Nephron progenitor cell (in vitro differentiated cells): ENCODE measurements around the gene ALPG.
"Not testable (repeated sequence)": the region's sequence is repeated elsewhere in the genome, so short reads cannot be mapped to it uniquely, and the experiment has no call there.

Source experiments
- DNase-seq: peaks from one replicate; pipeline ENCODE4 v3.0.0; 2021
- H3K27ac Mint-ChIP-seq: 2 replicates; pipeline ENCODE4 v1.8.0; 2021; ENCODE audit warnings: mild to moderate bottlenecking, moderate library complexity, mixed read lengths
- H3K27me3 Mint-ChIP-seq: 2 replicates; pipeline ENCODE4 v1.8.0; 2021; ENCODE audit warnings: mild to moderate bottlenecking, low read depth, mixed read lengths; ENCODE audit not compliant: poor library complexity
- H3K36me3 Mint-ChIP-seq: 2 replicates; pipeline ENCODE4 v1.8.0; 2021; ENCODE audit warnings: low read depth, mixed read lengths
- H3K4me1 Mint-ChIP-seq: 2 replicates; pipeline ENCODE4 v1.8.0; 2021; ENCODE audit warnings: mixed read lengths
- H3K4me3 Mint-ChIP-seq: 2 replicates; pipeline ENCODE4 v1.8.0; 2021; ENCODE audit warnings: mild to moderate bottlenecking, moderate library complexity, mixed read lengths
- H3K9me3 Mint-ChIP-seq: 2 replicates; pipeline ENCODE4 v1.8.0; 2021; ENCODE audit warnings: mild to moderate bottlenecking, moderate library complexity, mixed read lengths
- TF ChIP-seq, protein P1 (sequence below): fragments of 200-600 bp; sonication (generic); IDR thresholded peaks from 2 replicates; pipeline ENCODE4 v1.5.0; 2021; ENCODE audit warnings: antibody characterized with exemption

ALPG gene

GRCh38 chr2:232406556-232407310 is at the start of gene ALPG:
Gene ALPG (plus strand): TSS chr2:232406844. CDS start chr2:232406895, 51 bp downstream.
- Mint-ChIP-seq H3K27ac (no peak within 1 kb of the TSS), H3K4me3 (no peak within 1 kb of the TSS), H3K9me3 (no peaks in the 10 kb centered on the region), H3K36me3 (no peaks in the 10 kb centered on the region), H3K4me1 (peaks cover 5% of the 10 kb centered on the region), H3K27me3 (peaks cover 38% of the 10 kb centered on the region)
- no peak for DNase-seq
- TF ChIP-seq, protein P1, sequence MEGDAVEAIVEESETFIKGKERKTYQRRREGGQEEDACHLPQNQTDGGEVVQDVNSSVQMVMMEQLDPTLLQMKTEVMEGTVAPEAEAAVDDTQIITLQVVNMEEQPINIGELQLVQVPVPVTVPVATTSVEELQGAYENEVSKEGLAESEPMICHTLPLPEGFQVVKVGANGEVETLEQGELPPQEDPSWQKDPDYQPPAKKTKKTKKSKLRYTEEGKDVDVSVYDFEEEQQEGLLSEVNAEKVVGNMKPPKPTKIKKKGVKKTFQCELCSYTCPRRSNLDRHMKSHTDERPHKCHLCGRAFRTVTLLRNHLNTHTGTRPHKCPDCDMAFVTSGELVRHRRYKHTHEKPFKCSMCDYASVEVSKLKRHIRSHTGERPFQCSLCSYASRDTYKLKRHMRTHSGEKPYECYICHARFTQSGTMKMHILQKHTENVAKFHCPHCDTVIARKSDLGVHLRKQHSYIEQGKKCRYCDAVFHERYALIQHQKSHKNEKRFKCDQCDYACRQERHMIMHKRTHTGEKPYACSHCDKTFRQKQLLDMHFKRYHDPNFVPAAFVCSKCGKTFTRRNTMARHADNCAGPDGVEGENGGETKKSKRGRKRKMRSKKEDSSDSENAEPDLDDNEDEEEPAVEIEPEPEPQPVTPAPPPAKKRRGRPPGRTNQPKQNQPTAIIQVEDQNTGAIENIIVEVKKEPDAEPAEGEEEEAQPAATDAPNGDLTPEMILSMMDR, result no peak

DNA sequence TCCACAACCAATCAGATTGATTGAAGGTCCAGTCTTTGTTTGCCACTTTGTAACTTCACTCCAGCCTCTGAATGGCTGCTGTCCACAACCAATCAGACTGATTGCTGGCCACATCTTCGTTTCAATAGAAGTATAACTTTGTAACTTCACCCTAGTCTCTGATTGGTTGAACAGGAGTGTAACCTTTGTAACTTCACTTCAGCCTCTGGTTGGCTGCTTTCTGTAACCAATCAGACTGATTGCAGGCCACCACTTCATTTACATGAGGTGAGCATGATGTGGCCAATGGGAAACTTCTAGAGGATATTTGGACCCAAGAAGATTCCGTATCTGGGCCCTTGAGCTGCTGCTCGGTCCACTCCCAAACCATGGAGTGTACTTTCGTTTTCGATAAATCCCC is 45.0 kb upstream of the ALPG start:
- Mint-ChIP-seq H3K4me3 (no peak overlapping the region), H3K9me3 (peaks cover 20% of the 10 kb centered on the region), H3K27me3 (peaks cover 16% of the 10 kb centered on the region), H3K4me1 (no peaks in the 10 kb centered on the region), H3K36me3 (no peaks in the 10 kb centered on the region), H3K27ac (no peak overlapping the region)
- TF ChIP-seq, protein P1, result no peak
- DNase-seq, result no peak

- Mint-ChIP-seq H3K27me3 (peaks cover 16% of the 10 kb centered on the region), H3K4me3 (no peak overlapping the region), H3K4me1 (peaks cover 6% of the 10 kb centered on the region), H3K9me3 (peaks cover 15% of the 10 kb centered on the region), H3K36me3 (no peaks in the 10 kb centered on the region), H3K27ac (no peak overlapping the region)
- DNase-seq, result no peak
- TF ChIP-seq, protein P1, result no peak
Observed at GRCh38 chr2:232362174-232362900, 44.3 kb upstream of the ALPG start.

GRCh38 chr2:232363064-232363783 is 43.4 kb upstream of the ALPG start:
- Mint-ChIP-seq H3K9me3 (peaks cover 14% of the 10 kb centered on the region), H3K27me3 (peaks cover 15% of the 10 kb centered on the region)
- not testable (repeated sequence) for DNase-seq, H3K4me1 Mint-ChIP-seq, H3K27ac Mint-ChIP-seq, H3K36me3 Mint-ChIP-seq, H3K4me3 Mint-ChIP-seq

DNA sequence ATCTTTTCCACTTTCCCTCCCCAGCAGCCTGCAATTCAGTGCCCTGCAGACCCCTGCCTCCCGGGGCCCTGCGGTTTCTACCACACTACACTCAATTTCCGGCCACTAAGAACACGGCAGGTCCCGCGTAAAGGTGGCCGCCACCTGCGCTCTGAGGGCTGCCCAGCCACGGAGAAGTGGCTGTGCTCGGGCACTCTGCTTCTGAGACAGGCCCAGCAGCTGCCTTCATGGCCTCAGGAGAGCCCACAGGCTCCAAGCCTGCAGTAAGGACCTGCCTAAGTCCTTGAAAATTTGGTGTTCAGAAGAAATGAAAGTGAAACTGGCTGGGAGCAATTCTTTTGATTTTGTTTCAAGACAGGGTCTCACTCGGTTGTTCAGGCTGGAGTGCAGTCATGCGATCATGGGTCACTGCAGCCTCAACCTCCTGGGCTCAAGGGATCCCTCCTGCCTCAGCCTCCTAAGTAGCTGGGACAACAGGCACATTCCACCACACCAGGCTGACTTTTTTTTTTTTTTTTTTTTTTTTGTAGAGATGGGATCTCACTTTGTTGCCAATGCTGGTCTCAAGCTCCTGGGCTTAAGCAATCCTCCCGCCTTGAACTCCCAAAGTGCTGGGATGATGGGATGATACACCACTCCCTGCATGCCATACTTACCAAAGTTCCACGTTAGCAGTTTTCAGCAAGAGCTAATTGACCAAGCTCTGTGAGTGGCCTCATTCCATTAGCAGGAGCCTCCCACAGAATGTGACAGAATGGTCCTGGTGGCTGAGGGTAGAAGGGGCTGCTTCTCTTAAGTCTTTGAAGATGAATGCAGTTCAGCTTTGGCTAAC is 42.6 kb upstream of the ALPG start:
- H3K36me3 Mint-ChIP-seq, result no peaks in the 10 kb centered on the region
- no peak overlapping the region for H3K4me3 Mint-ChIP-seq
- H3K9me3 Mint-ChIP-seq, result peaks cover 11% of the 10 kb centered on the region
- no peak overlapping the region for H3K27ac Mint-ChIP-seq
- no peak for DNase-seq
- TF ChIP-seq, protein P1, result no peak
- peaks cover 15% of the 10 kb centered on the region for H3K4me1 Mint-ChIP-seq
- H3K27me3 Mint-ChIP-seq, result peaks cover 12% of the 10 kb centered on the region

DNA sequence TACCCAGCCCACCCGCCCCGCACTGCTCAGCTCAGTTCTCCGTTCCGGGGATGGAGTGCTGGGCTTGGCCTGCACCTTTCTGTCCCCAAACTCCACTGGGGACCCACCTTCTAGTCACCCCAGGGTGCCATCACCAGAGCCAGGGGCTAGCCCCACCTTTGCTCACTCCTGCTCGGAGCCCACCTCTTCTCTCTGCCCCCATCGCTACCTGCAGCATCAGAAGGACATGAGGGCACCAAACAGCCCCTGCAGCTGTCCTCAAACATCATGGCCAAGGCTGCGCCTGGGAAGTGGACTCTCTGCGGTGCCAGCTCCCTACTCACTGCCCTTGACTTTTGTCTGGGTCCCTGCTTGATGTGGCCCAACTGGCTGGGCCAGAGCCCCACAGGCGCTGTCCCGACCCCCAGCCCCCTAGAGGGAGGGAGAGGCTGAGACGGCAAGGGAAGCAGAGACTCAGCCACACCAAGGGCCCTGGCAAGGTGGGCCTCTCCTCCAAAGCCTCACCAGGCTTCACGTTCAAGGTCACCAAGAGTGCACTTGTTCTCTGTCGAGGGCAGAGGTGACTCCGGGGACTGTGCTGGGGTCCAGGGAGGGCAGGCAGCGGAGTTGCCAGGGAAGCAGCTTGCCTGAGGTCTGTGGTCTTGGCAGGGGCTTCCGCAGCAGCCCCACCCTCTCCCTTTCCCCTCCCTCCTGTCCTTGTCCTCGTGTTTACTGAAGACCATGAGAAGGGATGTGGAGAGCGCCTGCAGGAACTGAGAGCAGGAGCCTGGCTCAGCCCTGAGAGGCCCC is 41.6 kb upstream of the ALPG start:
- H3K4me1 Mint-ChIP-seq, result peaks cover 19% of the 10 kb centered on the region
- not testable (repeated sequence) for H3K27ac Mint-ChIP-seq, H3K4me3 Mint-ChIP-seq, H3K36me3 Mint-ChIP-seq, DNase-seq
- peaks cover 17% of the 10 kb centered on the region for H3K27me3 Mint-ChIP-seq
- peaks cover 11% of the 10 kb centered on the region for H3K9me3 Mint-ChIP-seq
